DOHH2 (cell line): Measurements from ENCODE around the gene TLX3.

Experiments
- H3F3A ChIP-seq: fragments of 200-600 bp; sonication (generic), shearing (Covaris generic); 2 replicates; pipeline ENCODE4 v1.6.0; 2016; ENCODE audit warnings: antibody characterized with exemption, mild to moderate bottlenecking; ENCODE audit not compliant: control insufficient read depth, insufficient read depth
- H3K27ac ChIP-seq: fragments of 200-600 bp; sonication (generic); 2 replicates; pipeline ENCODE4 v1.5.1; 2014; ENCODE audit warnings: low read depth, mild to moderate bottlenecking, low read length, moderate library complexity
- H3K27me3 ChIP-seq: fragments of 200-600 bp; sonication (generic); 2 replicates; pipeline ENCODE4 v1.6.1; 2014; ENCODE audit warnings: mild to moderate bottlenecking, low read length, mixed read lengths; ENCODE audit not compliant: control insufficient read depth
- H3K36me3 ChIP-seq: fragments of 200-600 bp; sonication (generic); 2 replicates; pipeline ENCODE4 v1.6.1; 2014; ENCODE audit warnings: mild to moderate bottlenecking, low read length, moderate library complexity, mixed read lengths; ENCODE audit not compliant: control insufficient read depth
- H3K4me1 ChIP-seq: fragments of 200-600 bp; sonication (generic); 2 replicates; pipeline ENCODE4 v1.6.1; 2014; ENCODE audit warnings: mild to moderate bottlenecking, low read length, mixed read lengths; ENCODE audit not compliant: control insufficient read depth
- H3K4me2 ChIP-seq: fragments of 200-600 bp; sonication (generic); 2 replicates; pipeline ENCODE4 v1.6.0; 2014; ENCODE audit warnings: mild to moderate bottlenecking, low read length, moderate library complexity
- H3K4me3 ChIP-seq: fragments of 200-600 bp; sonication (generic); 2 replicates; pipeline ENCODE4 v1.5.1; 2014; ENCODE audit warnings: mild to moderate bottlenecking, low read length, mixed read lengths
- H3K79me2 ChIP-seq: fragments of 200-600 bp; sonication (generic); 2 replicates; pipeline ENCODE4 v1.6.1; 2014; ENCODE audit warnings: mild to moderate bottlenecking, low read length, mixed read lengths; ENCODE audit not compliant: control insufficient read depth
- H3K9me2 ChIP-seq: fragments of 200-600 bp; sonication (generic); replicated peaks from 2 replicates; pipeline ENCODE4 v1.6.1; 2014; ENCODE audit warnings: mild to moderate bottlenecking, low read length, mixed read lengths; ENCODE audit not compliant: control insufficient read depth
- H3K9me3 ChIP-seq: fragments of 200-600 bp; sonication (generic); 2 replicates; pipeline ENCODE4 v1.6.1; 2014; ENCODE audit warnings: antibody characterized with exemption, low read length, mixed read lengths; ENCODE audit not compliant: control insufficient read depth, insufficient read depth
- H4K20me1 ChIP-seq: fragments of 200-600 bp; sonication (generic); 2 replicates; pipeline ENCODE4 v1.6.0; 2014; ENCODE audit warnings: low read depth, mild to moderate bottlenecking, antibody characterized with exemption, low read length, moderate library complexity; ENCODE audit not compliant: control insufficient read depth, insufficient read depth
- EZH2phosphoT487 ChIP-seq: fragments of 200-600 bp; sonication (generic); IDR thresholded peaks from 2 replicates; pipeline ENCODE4 v1.6.1; 2017; ENCODE audit warnings: borderline replicate concordance, mild to moderate bottlenecking, antibody characterized with exemption, low read length, moderate library complexity, mixed read lengths
- TF ChIP-seq, protein P1 (sequence below): fragments of 200-600 bp; sonication (generic); IDR thresholded peaks from one replicate; pipeline ENCODE4 v1.5.1; 2014; ENCODE audit warnings: antibody characterized with exemption, mild to moderate bottlenecking, low read depth, low read length; ENCODE audit not compliant: poor library complexity, severe bottlenecking

Gene TLX3

DNA sequence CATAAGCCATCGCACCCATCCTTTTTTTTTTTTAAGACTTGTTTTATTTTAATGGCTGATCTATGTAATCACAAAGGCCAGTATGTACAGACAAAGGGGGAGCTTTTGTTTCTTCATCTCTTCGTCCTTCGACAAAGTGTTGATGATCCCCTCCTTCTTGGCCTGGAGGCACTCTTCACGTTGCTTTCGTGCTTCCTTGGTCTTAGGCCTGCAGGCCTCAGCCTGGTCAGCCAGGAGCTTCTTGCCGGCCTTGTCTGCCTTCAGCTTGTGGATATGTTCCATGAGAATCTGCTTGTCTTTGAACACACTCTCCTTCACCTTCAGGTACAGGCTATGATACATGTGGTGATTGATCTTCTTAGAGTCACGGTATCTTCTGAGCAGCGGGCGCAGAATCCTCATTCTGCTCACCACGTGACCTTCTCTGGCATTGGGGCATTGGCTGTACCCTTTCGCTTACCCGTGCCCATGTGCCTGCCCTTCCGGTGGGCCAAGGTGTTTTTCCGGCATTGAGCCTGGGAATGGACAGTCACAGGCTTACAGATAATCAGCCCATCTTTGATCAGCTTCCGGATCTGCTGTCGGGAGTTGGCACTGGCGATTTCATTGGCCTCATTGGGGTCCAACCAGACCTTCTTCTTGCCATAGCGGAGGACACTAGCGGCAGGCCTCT lies 36.0 kb downstream of the TLX3 start:
- no peaks in the 10 kb centered on the region for H3K79me2 ChIP-seq
- no peaks in the 10 kb centered on the region for H3F3A ChIP-seq
- H3K36me3 ChIP-seq: no peaks in the 10 kb centered on the region
- H3K27me3 ChIP-seq: no peaks in the 10 kb centered on the region
- no peak for TF ChIP-seq EZH2phosphoT487
- TF ChIP-seq, protein P1, sequence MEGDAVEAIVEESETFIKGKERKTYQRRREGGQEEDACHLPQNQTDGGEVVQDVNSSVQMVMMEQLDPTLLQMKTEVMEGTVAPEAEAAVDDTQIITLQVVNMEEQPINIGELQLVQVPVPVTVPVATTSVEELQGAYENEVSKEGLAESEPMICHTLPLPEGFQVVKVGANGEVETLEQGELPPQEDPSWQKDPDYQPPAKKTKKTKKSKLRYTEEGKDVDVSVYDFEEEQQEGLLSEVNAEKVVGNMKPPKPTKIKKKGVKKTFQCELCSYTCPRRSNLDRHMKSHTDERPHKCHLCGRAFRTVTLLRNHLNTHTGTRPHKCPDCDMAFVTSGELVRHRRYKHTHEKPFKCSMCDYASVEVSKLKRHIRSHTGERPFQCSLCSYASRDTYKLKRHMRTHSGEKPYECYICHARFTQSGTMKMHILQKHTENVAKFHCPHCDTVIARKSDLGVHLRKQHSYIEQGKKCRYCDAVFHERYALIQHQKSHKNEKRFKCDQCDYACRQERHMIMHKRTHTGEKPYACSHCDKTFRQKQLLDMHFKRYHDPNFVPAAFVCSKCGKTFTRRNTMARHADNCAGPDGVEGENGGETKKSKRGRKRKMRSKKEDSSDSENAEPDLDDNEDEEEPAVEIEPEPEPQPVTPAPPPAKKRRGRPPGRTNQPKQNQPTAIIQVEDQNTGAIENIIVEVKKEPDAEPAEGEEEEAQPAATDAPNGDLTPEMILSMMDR: no peak
- no peak overlapping the region for H3K4me2 ChIP-seq
- H4K20me1 ChIP-seq: no peaks in the 10 kb centered on the region
- no peak overlapping the region for H3K27ac ChIP-seq
- H3K9me3 ChIP-seq: no peaks in the 10 kb centered on the region
- no peaks in the 10 kb centered on the region for H3K4me1 ChIP-seq
- H3K9me2 ChIP-seq: no peaks in the 10 kb centered on the region
- H3K4me3 ChIP-seq: no peak overlapping the region

- Histone ChIP-seq H3K4me2 (no peak overlapping the region), H3F3A (no peaks in the 10 kb centered on the region), H3K79me2 (no peaks in the 10 kb centered on the region), H3K27ac (no peak overlapping the region), H3K27me3 (no peaks in the 10 kb centered on the region), H3K36me3 (no peaks in the 10 kb centered on the region), H4K20me1 (no peaks in the 10 kb centered on the region), H3K9me2 (no peaks in the 10 kb centered on the region), H3K4me1 (no peaks in the 10 kb centered on the region), H3K4me3 (no peak overlapping the region), H3K9me3 (no peaks in the 10 kb centered on the region)
- no peak for TF ChIP-seq EZH2phosphoT487
- TF ChIP-seq, protein P1: no peak
These were observed 42.6 kb downstream of the TLX3 start for GRCh38 chr5:171351536-171352073.

DNA sequence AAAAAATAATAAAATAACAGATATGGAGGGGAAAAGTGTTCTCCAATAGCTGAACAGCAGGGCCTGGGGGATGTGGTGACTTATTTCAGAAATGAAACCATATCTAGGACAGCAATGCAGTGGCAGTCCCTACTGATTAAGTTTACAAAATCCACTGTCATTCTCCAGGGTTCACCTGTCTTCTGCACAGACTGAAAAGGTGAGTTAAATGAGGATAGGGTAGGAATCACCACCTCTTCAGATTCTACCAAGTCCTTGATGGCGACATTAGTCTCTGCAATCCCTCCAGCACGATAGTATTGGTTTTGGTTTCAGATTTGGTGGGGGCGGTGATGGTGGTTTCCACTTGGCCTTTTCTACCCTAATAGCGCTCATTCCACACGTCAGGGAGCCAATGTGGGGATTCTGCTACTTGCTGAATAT lies 46.3 kb downstream of the TLX3 start:
- Histone ChIP-seq H3K4me3 (no peak overlapping the region), H3K36me3 (no peaks in the 10 kb centered on the region), H3K79me2 (no peaks in the 10 kb centered on the region), H3K27me3 (no peaks in the 10 kb centered on the region), H3K4me1 (no peaks in the 10 kb centered on the region), H3K9me2 (no peaks in the 10 kb centered on the region), H3K9me3 (no peaks in the 10 kb centered on the region), H3K27ac (no peak overlapping the region), H3F3A (no peaks in the 10 kb centered on the region), H4K20me1 (no peaks in the 10 kb centered on the region), H3K4me2 (no peak overlapping the region)
- no peak for TF ChIP-seq EZH2phosphoT487
- TF ChIP-seq, protein P1: no peak
